ENCODE measurements around the gene OR52L1.

The OR52L1 gene

DNA sequence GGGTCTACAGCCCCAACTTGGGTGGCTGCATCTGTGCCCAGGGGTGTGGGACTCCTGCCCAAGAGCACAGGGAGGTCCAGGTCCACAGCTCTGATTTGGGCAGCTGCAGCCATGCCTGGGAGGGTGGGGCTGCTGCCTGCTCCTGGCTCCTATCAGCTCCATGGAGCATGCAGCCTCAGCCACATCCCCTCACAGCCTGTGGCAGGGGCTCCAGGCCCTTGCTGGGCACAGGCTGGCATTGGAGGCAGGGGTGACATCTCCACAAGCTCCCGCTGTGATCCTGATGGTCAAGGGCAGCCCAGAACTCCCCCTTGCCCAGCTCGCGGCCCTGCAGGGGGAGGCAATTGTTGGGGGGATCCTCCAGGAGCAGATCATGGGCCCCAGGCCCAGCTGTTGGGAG, 26.3 kb upstream of the OR52L1 start:
- Histone ChIP-seq H3K36me3 (no peaks in the 10 kb centered on the region), H3K4me3 (ENCODE audit: low read depth in 1 of 2, low read length in 1 of 2) (no peak overlapping the region), H3K27ac (no peak overlapping the region), H3K9me3 (no peaks in the 10 kb centered on the region), H3K4me1 (ENCODE audit: control insufficient read depth in 1 of 2, insufficient read depth in 1 of 2, low read depth in 1 of 2, low read length in 1 of 2) (peaks cover 30 to 51% of the 10 kb centered on the region in 2 experiments), H3K27me3 (no peaks in the 10 kb centered on the region)
- TF ChIP-seq, protein P1, sequence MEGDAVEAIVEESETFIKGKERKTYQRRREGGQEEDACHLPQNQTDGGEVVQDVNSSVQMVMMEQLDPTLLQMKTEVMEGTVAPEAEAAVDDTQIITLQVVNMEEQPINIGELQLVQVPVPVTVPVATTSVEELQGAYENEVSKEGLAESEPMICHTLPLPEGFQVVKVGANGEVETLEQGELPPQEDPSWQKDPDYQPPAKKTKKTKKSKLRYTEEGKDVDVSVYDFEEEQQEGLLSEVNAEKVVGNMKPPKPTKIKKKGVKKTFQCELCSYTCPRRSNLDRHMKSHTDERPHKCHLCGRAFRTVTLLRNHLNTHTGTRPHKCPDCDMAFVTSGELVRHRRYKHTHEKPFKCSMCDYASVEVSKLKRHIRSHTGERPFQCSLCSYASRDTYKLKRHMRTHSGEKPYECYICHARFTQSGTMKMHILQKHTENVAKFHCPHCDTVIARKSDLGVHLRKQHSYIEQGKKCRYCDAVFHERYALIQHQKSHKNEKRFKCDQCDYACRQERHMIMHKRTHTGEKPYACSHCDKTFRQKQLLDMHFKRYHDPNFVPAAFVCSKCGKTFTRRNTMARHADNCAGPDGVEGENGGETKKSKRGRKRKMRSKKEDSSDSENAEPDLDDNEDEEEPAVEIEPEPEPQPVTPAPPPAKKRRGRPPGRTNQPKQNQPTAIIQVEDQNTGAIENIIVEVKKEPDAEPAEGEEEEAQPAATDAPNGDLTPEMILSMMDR (IDR thresholded peaks at IDR 0.05) = no peak

DNA sequence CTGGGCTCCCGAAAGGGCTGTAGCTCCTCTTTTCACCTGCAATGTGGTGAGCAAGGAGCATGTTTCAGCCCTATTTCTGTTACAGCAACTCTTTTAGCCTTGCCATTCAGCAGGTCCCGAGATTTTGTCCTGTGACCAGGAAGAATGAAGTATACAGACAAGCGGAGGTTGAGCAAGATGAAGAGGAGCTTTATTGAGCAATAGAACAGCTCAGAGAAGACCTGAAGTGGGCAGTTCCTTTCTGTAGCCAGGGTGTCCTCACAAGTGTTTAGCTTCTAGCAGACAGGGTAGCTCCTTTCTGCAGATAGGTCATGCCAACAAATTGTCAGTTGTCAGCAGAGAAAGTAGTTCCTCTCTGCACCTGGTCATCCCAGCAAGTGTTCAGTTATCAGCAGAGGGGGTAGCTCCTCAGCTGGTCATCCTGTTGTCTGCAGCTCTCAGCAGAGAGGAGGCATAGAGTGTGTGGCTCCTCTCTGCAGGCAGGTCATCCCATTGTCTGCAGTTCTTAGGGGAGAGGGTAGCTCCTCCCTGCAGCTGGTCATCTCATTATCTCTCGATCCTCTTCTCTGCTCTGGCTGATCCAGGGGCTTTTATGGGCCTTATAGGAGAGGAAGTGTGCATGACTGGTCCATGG, 25.4 kb upstream of the OR52L1 start:
- Histone ChIP-seq H3K36me3 (no peaks in the 10 kb centered on the region), H3K4me1 (ENCODE audit: control insufficient read depth in 1 of 2, insufficient read depth in 1 of 2, low read depth in 1 of 2, low read length in 1 of 2) (peaks cover 30 to 56% of the 10 kb centered on the region in 2 experiments), H3K27me3 (no peaks in the 10 kb centered on the region), H3K27ac (peak overlapping the region; percentile 71), H3K9me3 (no peaks in the 10 kb centered on the region), H3K4me3 (ENCODE audit: low read depth in 1 of 2, low read length in 1 of 2) (no peak overlapping the region)
- TF ChIP-seq, protein P1 (IDR thresholded peaks at IDR 0.05) = no peak

DNA sequence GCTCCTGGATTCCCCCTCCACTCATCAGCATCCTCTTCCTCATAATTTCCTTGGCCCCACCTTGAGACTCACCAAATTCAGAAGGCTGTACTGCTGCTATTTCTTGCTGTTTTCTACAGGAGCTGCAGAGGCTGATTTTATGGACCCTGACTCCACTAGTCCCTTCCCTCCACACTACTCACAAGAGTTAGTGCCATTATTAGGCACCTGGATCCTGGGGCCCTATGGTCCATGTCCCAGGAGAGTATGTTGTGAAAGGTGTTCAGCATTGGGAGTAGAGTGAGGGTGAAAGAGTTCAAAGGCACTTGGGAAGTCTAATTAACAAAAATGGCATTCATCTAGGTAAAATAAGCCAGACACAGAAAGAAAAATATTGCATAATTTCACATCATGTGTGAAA, 20.1 kb upstream of the OR52L1 start, which contains the start of gene OR56A4:
TSS of gene OR56A4 (minus strand) at position 101 of the 400 bp plus-strand sequence. CDS start 3,954 bp downstream, outside the sequence.
- peaks cover 19 to 41% of the 10 kb centered on the region in 2 experiments for H3K4me1 ChIP-seq (ENCODE audit: control insufficient read depth in 1 of 2, insufficient read depth in 1 of 2, low read depth in 1 of 2, low read length in 1 of 2)
- TF ChIP-seq, protein P1 (IDR thresholded peaks at IDR 0.05) = no peak
- H3K36me3 ChIP-seq = no peaks in the 10 kb centered on the region
- no peak within 1 kb of the TSS for H3K27ac ChIP-seq
- H3K4me3 ChIP-seq (ENCODE audit: low read depth in 1 of 2, low read length in 1 of 2) = no peak within 1 kb of the TSS
- H3K27me3 ChIP-seq = no peaks in the 10 kb centered on the region
- H3K9me3 ChIP-seq = no peaks in the 10 kb centered on the region

DNA sequence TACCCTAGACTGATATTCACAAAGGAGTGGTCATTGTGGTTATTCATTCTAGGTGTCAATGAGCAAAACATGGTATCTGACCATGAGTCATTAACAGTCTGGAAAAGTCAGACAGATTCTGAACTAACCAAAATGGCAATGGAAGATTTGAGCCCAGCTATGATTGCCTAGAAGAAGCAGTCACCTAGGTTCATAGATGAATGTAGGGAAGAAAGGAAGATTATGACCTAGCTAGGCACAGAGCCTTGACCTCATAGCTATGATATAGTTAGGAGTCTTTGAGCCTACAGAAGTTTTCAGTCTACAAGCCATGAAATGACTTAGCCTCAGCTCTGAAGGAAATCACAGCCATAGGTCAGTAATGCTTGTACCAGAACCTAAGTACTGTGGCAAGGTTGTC, 19.6 kb upstream of the OR52L1 start:
- H3K27ac ChIP-seq = no peak overlapping the region
- peaks cover 14 to 37% of the 10 kb centered on the region in 2 experiments for H3K4me1 ChIP-seq (ENCODE audit: control insufficient read depth in 1 of 2, insufficient read depth in 1 of 2, low read depth in 1 of 2, low read length in 1 of 2)
- H3K27me3 ChIP-seq = no peaks in the 10 kb centered on the region
- no peaks in the 10 kb centered on the region for H3K36me3 ChIP-seq
- H3K4me3 ChIP-seq (ENCODE audit: low read depth in 1 of 2, low read length in 1 of 2) = no peak overlapping the region
- TF ChIP-seq, protein P1 (IDR thresholded peaks at IDR 0.05) = no peak
- H3K9me3 ChIP-seq = no peaks in the 10 kb centered on the region

DNA sequence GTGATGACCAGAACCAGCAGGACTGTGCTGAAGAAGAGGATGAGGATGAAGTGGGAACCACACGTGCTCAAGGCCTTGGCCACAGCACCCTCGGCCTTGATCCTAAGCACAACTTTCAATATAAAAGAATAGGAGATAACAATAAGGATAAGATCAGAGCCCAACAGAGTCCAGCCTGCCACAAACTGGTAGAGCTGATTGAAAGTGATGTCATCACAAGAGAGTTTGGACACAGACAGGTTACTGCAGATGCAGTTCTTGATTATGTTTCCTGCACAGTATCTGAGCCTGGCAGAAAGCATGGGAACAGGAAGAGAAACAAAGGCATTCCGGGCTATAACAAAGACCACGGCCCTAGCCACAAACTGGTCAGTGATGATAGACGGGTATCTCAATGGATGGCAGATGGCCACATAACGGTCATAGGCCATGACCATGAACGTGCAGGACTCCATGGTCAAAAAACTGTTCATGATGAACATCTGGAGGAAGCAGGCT, 15.5 kb upstream of the OR52L1 start:
- Histone ChIP-seq H3K4me1 (ENCODE audit: control insufficient read depth in 1 of 2, insufficient read depth in 1 of 2, low read depth in 1 of 2, low read length in 1 of 2) (no peaks in the 10 kb centered on the region), H3K36me3 (no peaks in the 10 kb centered on the region), H3K27ac (no peak overlapping the region), H3K9me3 (no peaks in the 10 kb centered on the region), H3K27me3 (no peaks in the 10 kb centered on the region), H3K4me3 (ENCODE audit: low read depth in 1 of 2, low read length in 1 of 2) (no peak overlapping the region)
- TF ChIP-seq, protein P1 (IDR thresholded peaks at IDR 0.05) = no peak

Data from neutrophil (primary cell).